PC-3 (cell line): ENCODE data around the gene WLS. TPM values are rescaled to one million over a fixed set of nuclear protein-coding genes. Genes with fewer than 3 reads are reported as not detected.

Source experiments
- ATAC-seq: fragments of 200-7000 bp; cut with Tn5 transposase; 2 replicates; pipeline ENCODE4 v1.9.1; 2020; ENCODE audit warnings: mild to moderate bottlenecking, moderate library complexity
- BruUV-seq: library from RNA; stranded (reverse); fragments of 400-500 nt; replicated peaks from 2 replicates; lab custom pipeline; 2021; lab: Mats Ljungman, UMichigan
- CTCF ChIA-PET: fragments of 300-600 bp; sonication (Branson Sonifier 250); formaldehyde crosslinking; loops from one replicate; lab custom pipeline; 2022; ENCODE audit warnings: antibody characterized with exemption; lab: Charles Lee
- POLR2A ChIA-PET: fragments of 300-600 bp; sonication (Branson Sonifier 250); formaldehyde crosslinking; loops from one replicate; lab custom pipeline; 2022; ENCODE audit warnings: antibody characterized with exemption; ENCODE audit not compliant: unreplicated experiment; lab: Charles Lee
- DNase-seq: peaks from one replicate; pipeline ENCODE4 v3.0.0-alpha.2; 2015
- H2AFZ ChIP-seq: fragments of 300-600 bp; sonication (generic); 2 replicates; pipeline ENCODE4 v1.6.0; 2016; ENCODE audit warnings: antibody characterized with exemption, low read length
- H3F3A ChIP-seq: fragments of 300-600 bp; sonication (generic); one replicate; pipeline ENCODE4 v1.6.0; 2017; ENCODE audit warnings: antibody characterized with exemption, low read length, control low read depth, mild to moderate bottlenecking; ENCODE audit not compliant: unreplicated experiment
- H3K27ac ChIP-seq: fragments of 300-600 bp; sonication (generic); 2 replicates; pipeline ENCODE4 v1.5.1; 2016; ENCODE audit warnings: mild to moderate bottlenecking, low read length
- H3K27me3 ChIP-seq: fragments of 300-600 bp; sonication (generic); 2 replicates; pipeline ENCODE4 v1.6.1; 2016; ENCODE audit warnings: low read length, mixed read lengths
- H3K36me3 ChIP-seq: fragments of 300-600 bp; sonication (generic); 2 replicates; pipeline ENCODE4 v1.6.1; 2016; ENCODE audit warnings: low read depth, mixed run types, low read length, mixed read lengths
- H3K4me1 ChIP-seq: fragments of 300-600 bp; sonication (generic); 2 replicates; pipeline ENCODE4 v1.5.1; 2016; ENCODE audit warnings: low read length; ENCODE audit not compliant: insufficient read depth
- H3K4me2 ChIP-seq: fragments of 300-600 bp; sonication (generic); 2 replicates; pipeline ENCODE4 v1.6.0; 2016; ENCODE audit warnings: low read length
- H3K4me3 ChIP-seq: fragments of 300-600 bp; sonication (generic); 2 replicates; pipeline ENCODE4 v1.5.1; 2016; ENCODE audit warnings: mild to moderate bottlenecking, low read length, mixed read lengths
- H3K79me2 ChIP-seq: fragments of 300-600 bp; sonication (generic); 2 replicates; pipeline ENCODE4 v1.6.1; 2017; ENCODE audit warnings: low read length, mixed read lengths
- H3K9ac ChIP-seq: fragments of 300-600 bp; sonication (generic); 2 replicates; pipeline ENCODE4 v1.6.0; 2016; ENCODE audit warnings: mild to moderate bottlenecking, low read length
- H3K9me2 ChIP-seq: fragments of 300-600 bp; sonication (generic); replicated peaks from 2 replicates; pipeline ENCODE4 v1.6.1; 2016; ENCODE audit warnings: mixed run types, low read length, mixed read lengths
- H3K9me3 ChIP-seq: fragments of 300-600 bp; sonication (generic); 2 replicates; pipeline ENCODE4 v1.6.1; 2016; ENCODE audit warnings: low read length, mixed read lengths
- H4K20me1 ChIP-seq: fragments of 300-600 bp; sonication (generic); 2 replicates; pipeline ENCODE4 v1.6.1; 2016; ENCODE audit warnings: low read length, mixed read lengths
- CTCF ChIP-seq: fragments of 300-600 bp; sonication (generic); conservative IDR thresholded peaks from 2 replicates; pipeline ENCODE4 v1.5.1; 2017; ENCODE audit warnings: antibody characterized with exemption, low read depth, mild to moderate bottlenecking, low read length
- EZH2 ChIP-seq: fragments of 300-600 bp; sonication (generic); IDR thresholded peaks from one replicate; pipeline ENCODE4 v1.6.1; 2017; ENCODE audit warnings: antibody characterized with exemption, mild to moderate bottlenecking, low read length; ENCODE audit not compliant: unreplicated experiment
- EZH2phosphoT487 ChIP-seq: fragments of 300-600 bp; sonication (generic); IDR thresholded peaks from 2 replicates; pipeline ENCODE4 v1.6.1; 2018; ENCODE audit warnings: mild to moderate bottlenecking, antibody characterized with exemption, low read length, borderline replicate concordance
- intact Hi-C: fragments of 100-400 bp; cut with micrococcal nuclease; formaldehyde crosslinking; loops from 2 replicates; pipeline ENCODE4 v1.9.0; 2023
- total RNA-seq: library from RNA; depleted of rRNA; stranded (reverse); fragments of >200 nt; gene quantifications from 2 replicates; pipeline ENCODE4 v1.2.3, GENCODE V29; 2014

The WLS gene
- total RNA-seq, 1 experiment from 2014 or later = 19.1 TPM

GRCh38 chr1:68147534-68148171 lies 84.7 kb downstream of the WLS start:
- intact Hi-C loops = no loop called here
- no peaks in the 10 kb centered on the region; the same call in 1 of the 2 replicates for H3K36me3 ChIP-seq
- TF ChIP-seq EZH2phosphoT487 = no peak
- no peak for TF ChIP-seq CTCF
- no peak for TF ChIP-seq EZH2

DNA sequence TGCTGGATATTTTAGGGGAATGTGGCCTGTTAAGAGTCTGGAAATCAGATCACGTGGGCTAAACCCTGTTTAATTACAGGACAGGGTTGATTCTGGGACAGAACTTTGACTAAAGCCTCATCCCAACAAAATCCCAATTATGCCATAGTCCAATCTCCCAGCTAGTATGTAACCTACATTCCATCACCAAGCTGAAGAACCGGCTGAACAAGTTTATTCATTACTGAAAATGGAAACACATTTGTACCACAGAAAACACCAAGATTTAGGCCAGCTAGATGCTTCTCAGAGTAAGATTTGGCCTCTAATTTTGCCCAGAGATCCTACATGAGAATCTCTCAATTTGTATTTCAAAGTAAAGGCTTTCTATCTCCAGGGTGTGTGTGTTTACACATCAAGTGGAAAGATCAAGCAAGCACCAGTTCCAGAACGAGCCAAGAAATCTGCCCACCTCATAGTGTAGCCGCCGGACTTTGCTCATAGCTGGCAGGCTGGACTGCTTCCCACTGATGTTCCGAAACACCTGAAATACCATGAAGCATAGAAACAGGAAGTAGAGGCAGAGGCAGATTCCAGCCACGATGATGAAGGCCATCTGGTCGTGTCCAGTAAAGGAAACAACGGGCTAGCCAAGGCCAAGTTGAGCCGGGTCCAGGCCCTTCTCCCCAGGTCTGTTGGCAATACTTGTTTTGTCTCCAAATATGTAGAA lies 86.8 kb downstream of the WLS start:
- no peak for ATAC-seq
- TF ChIP-seq EZH2phosphoT487 (no peak), CTCF (no peak), EZH2 (no peak)
- Histone ChIP-seq H3K9me2 (no peaks in the 10 kb centered on the region), H2AFZ (no peak overlapping the region), H3K27me3 (no peaks in the 10 kb centered on the region), H3K9ac (no peak overlapping the region), H3K4me1 (peaks cover 14% of the 10 kb centered on the region), H3K79me2 (no peaks in the 10 kb centered on the region), H3K27ac (no peak overlapping the region), H3K9me3 (no peaks in the 10 kb centered on the region), H3K4me2 (no peak overlapping the region; the same call in 1 of the 2 replicates), H3K36me3 (no peaks in the 10 kb centered on the region; the same call in 1 of the 2 replicates), H3K4me3 (no peak overlapping the region), H3F3A (no peaks in the 10 kb centered on the region), H4K20me1 (no peaks in the 10 kb centered on the region)
- no TSS peak for BruUV-seq
- intact Hi-C loops = no loop called here
- POLR2A ChIA-PET = no interaction called here
- DNase-seq = peak; percentile 77
- CTCF ChIA-PET = no interaction called here

More at GRCh38 chr1:68147534-68148171, 84.7 kb downstream of the WLS start:
- Histone ChIP-seq H3K27me3 (no peaks in the 10 kb centered on the region), H3K9me3 (no peaks in the 10 kb centered on the region), H3K4me1 (peaks cover 14% of the 10 kb centered on the region), H3K27ac (no peak overlapping the region), H3K79me2 (no peaks in the 10 kb centered on the region), H3K9ac (no peak overlapping the region), H2AFZ (no peak overlapping the region), H3K4me3 (no peak overlapping the region), H3F3A (no peaks in the 10 kb centered on the region), H3K4me2 (no peak overlapping the region), H3K9me2 (no peaks in the 10 kb centered on the region), H4K20me1 (no peaks in the 10 kb centered on the region)
- ATAC-seq (no peak), DNase-seq (no peak)
- BruUV-seq = no TSS peak
- CTCF ChIA-PET = no interaction called here
- POLR2A ChIA-PET = no interaction called here

DNA sequence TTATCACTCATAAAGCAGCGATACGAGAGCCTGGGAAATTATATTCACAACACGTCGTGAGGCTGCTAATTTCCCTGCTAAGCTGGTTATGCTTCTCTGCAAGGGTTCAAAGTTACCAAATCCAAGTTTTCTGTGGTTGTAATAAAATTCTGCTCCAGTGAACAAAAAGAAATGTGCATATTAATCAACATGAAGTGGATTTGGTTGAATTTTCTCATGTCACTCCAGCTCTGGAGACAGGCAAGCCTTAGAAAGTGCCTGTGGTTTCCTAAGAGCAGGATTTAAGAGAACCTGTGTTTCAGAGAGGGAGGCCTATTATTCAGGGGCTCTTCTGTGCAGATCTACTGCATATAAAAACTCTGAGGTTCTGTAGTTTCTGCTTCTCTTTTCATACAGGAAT lies 87.5 kb downstream of the WLS start:
- DNase-seq (no peak), ATAC-seq (no peak)
- Histone ChIP-seq H3K27me3 (no peaks in the 10 kb centered on the region), H3K79me2 (no peaks in the 10 kb centered on the region), H3K4me2 (no peak overlapping the region), H3K27ac (no peak overlapping the region), H3K9ac (no peak overlapping the region), H3K9me2 (no peaks in the 10 kb centered on the region), H2AFZ (no peak overlapping the region), H3K36me3 (no peaks in the 10 kb centered on the region; the same call in 1 of the 2 replicates), H3K4me1 (peaks cover 14% of the 10 kb centered on the region), H3K9me3 (no peaks in the 10 kb centered on the region), H3K4me3 (no peak overlapping the region), H3F3A (no peaks in the 10 kb centered on the region), H4K20me1 (no peaks in the 10 kb centered on the region)
- BruUV-seq = no TSS peak
- TF ChIP-seq EZH2phosphoT487 = no peak
- TF ChIP-seq CTCF = no peak
- no peak for TF ChIP-seq EZH2
- POLR2A ChIA-PET = no interaction called here
- CTCF ChIA-PET = no interaction called here
- intact Hi-C loops = no loop called here
